Measurements from ENCODE around the gene DGKI.

- TF ChIP-seq CTCF (IDR thresholded peaks at IDR 0.05) (no peak), POLR2A (IDR thresholded peaks at IDR 0.05) (no peak)
These were observed 268.2 kb downstream of the DGKI start for GRCh38 chr7:137578541-137578940.
